K562 (cell line): ENCODE results near the gene RGL2. TPM values are rescaled to one million over a fixed set of nuclear protein-coding genes. Genes with fewer than 3 reads are reported as not detected.

ENCODE experiments used
- AFF1 ChIP-seq, 2 experiments: fragments of 450-650 bp; IDR thresholded peaks; 2 replicates each; pipeline ENCODE4 v1.6.1; 2018; ENCODE audit warnings: mild to moderate bottlenecking in 2 of 2, low read depth in 1 of 2; ENCODE audit not compliant: partially characterized antibody in 2 of 2
- ARID1B ChIP-seq: fragments of 450-650 bp; IDR thresholded peaks from 2 replicates; pipeline ENCODE4 v1.6.1; 2016; ENCODE audit warnings: antibody characterized with exemption, mild to moderate bottlenecking, inconsistent platforms
- BRF2 ChIP-seq: IDR thresholded peaks from 3 replicates; pipeline ENCODE4 v1.6.1; 2011; ENCODE audit warnings: borderline replicate concordance, mild to moderate bottlenecking; ENCODE audit not compliant: insufficient read length, insufficient read depth
- CHD4 ChIP-seq: fragments of 200-600 bp; sonication (generic); IDR thresholded peaks from 3 replicates; pipeline ENCODE4 v1.6.1; 2012; ENCODE audit warnings: low read depth, mild to moderate bottlenecking, mixed read lengths, low read length, inconsistent platforms; ENCODE audit not compliant: insufficient read depth, insufficient replicate concordance, poor library complexity, severe bottlenecking
- FOXK1 ChIP-seq: sonication (generic); formaldehyde crosslinking; IDR thresholded peaks from 2 replicates; pipeline ENCODE4 v1.8.0; 2022; ENCODE audit warnings: missing genetic modification reagents, mild to moderate bottlenecking, borderline replicate concordance
- GATA2 ChIP-seq: sonication (generic); formaldehyde crosslinking; IDR thresholded peaks from 2 replicates; pipeline ENCODE4 v1.4.0; 2020; ENCODE audit warnings: mild to moderate bottlenecking, missing genetic modification reagents
- HMG20B ChIP-seq: fragments of 250-450 bp; sonication (Bioruptor Pico); IDR thresholded peaks from 2 replicates; pipeline ENCODE4 v1.5.0; 2021; ENCODE audit warnings: mild to moderate bottlenecking
- NFIC ChIP-seq: fragments of 450-650 bp; IDR thresholded peaks from 2 replicates; pipeline ENCODE4 v1.6.1; 2017; ENCODE audit warnings: mild to moderate bottlenecking, inconsistent platforms
- NONO ChIP-seq, 2 experiments: fragments of 200-400 bp in 1 of 2; fragments of 450-650 bp in 1 of 2; formaldehyde crosslinking in 1 of 2; IDR thresholded peaks; 2 replicates each; pipeline ENCODE4 v1.6.1; 2017; ENCODE audit warnings: low read depth in 2 of 2, mild to moderate bottlenecking in 2 of 2, moderate library complexity in 2 of 2, low read length in 1 of 2
- NR1H2 ChIP-seq: sonication (generic); formaldehyde crosslinking; IDR thresholded peaks from 2 replicates; pipeline ENCODE4 v1.4.0; 2020; ENCODE audit warnings: mild to moderate bottlenecking, missing genetic modification reagents
- PHTF2 ChIP-seq: fragments of 250-450 bp; sonication (Bioruptor Pico); IDR thresholded peaks from 2 replicates; pipeline ENCODE4 v1.5.0; 2021; ENCODE audit warnings: mild to moderate bottlenecking
- RB1 ChIP-seq: fragments of 450-650 bp; IDR thresholded peaks from 2 replicates; pipeline ENCODE4 v1.6.1; 2017; ENCODE audit warnings: low read depth, mild to moderate bottlenecking
- RBFOX2 ChIP-seq: fragments of 200-400 bp; formaldehyde crosslinking; IDR thresholded peaks from 2 replicates; pipeline ENCODE4 v1.6.1; 2017; ENCODE audit warnings: low read depth, mild to moderate bottlenecking, low read length, moderate library complexity
- RFX5 ChIP-seq: IDR thresholded peaks from 2 replicates; pipeline ENCODE4 v1.6.1; 2011; ENCODE audit warnings: low read depth, mild to moderate bottlenecking, improper control_type of control experiment, low read length
- SMAD1 ChIP-seq: fragments of 150-350 bp; IDR thresholded peaks from 2 replicates; pipeline ENCODE4 v1.6.1; 2014; ENCODE audit warnings: low read length, low read depth; ENCODE audit not compliant: partially characterized antibody
- SMARCC2 ChIP-seq: fragments of 450-650 bp; IDR thresholded peaks from 2 replicates; pipeline ENCODE4 v1.6.1; 2017; ENCODE audit warnings: antibody characterized with exemption, moderate library complexity, mild to moderate bottlenecking, low read depth
- THAP7 ChIP-seq: fragments of 250-450 bp; sonication (Bioruptor Pico); IDR thresholded peaks from 2 replicates; pipeline ENCODE4 v1.5.0; 2021
- ZFPM2 ChIP-seq: fragments of 250-450 bp; sonication (Bioruptor Pico); IDR thresholded peaks from 2 replicates; pipeline ENCODE4 v1.5.1; 2022; ENCODE audit warnings: mild to moderate bottlenecking
- ZNF121 ChIP-seq: sonication (generic); formaldehyde crosslinking; conservative IDR thresholded peaks from 2 replicates; pipeline ENCODE4 v1.8.0; 2022; ENCODE audit warnings: missing genetic modification reagents
- ZNF408 ChIP-seq: fragments of 250-450 bp; sonication (Bioruptor Pico); IDR thresholded peaks from 2 replicates; pipeline ENCODE4 v1.4.0; 2020; ENCODE audit warnings: low read depth, mild to moderate bottlenecking, moderate library complexity
- ZNF436 ChIP-seq: fragments of 250-450, 450-650 bp; sonication (Bioruptor Pico); formaldehyde crosslinking; IDR thresholded peaks from 2 replicates; pipeline ENCODE4 v1.7.0; 2020; ENCODE audit warnings: mild to moderate bottlenecking
- polyA plus RNA-seq, 8 experiments: library from polyadenylated mRNA; depleted of rRNA in 4 of 8; stranded (reverse) in 5 of 8; unstranded in 3 of 8; fragments of >200 nt; fragmentation: Nextera tagmentation in 2 of 8; fragmentation: Illumina TruSeq in 1 of 8; extraction: Ambion mirVana in 2 of 8; extraction: Trizol in 1 of 8; gene quantifications; 2 replicates each; pipeline versions ENCODE4 v1.2.1 to v1.2.3, GENCODE V29; 2011 to 2014; ENCODE audit warnings: inconsistent platforms in 1 of 8, missing spikeins in 1 of 8
- total RNA-seq, 7 experiments: library from RNA; depleted of rRNA in 6 of 7; stranded (reverse); fragments of >200 nt in 6 of 7; fragmentation: Illumina TruSeq in 2 of 7; extraction: Trizol in 2 of 7; gene quantifications; 2 replicates each; pipeline versions ENCODE4 v1.2.1 to v1.2.3, GENCODE V29; 2011 to 2021; ENCODE audit warnings: low replicate concordance in 1 of 7

The RGL2 gene
- total and polyA plus RNA-seq, 9 of the 15 experiments (the other 6 are each of a cell fraction or from before 2014, with no cell fraction given): 1.8 to 57.1 (median 19.5) TPM

- TF ChIP-seq ARID1B (peak; percentile 62), CHD4 (no peak), NFIC (peak; percentile 74), RBFOX2 (peak; percentile 97), AFF1 (IDR thresholded peaks at IDR 0.05; ENCODE audit: low read depth in 1 of 2, partially characterized antibody in 2 of 2) (peak; percentile 49 to 68), RFX5 (no peak), FOXK1 (peak; percentile 17; the same call in 1 of the 2 replicates), GATA2 (CRISPR knock-in tag) (no peak), SMARCC2 (peak; percentile 16; the same call in 1 of the 2 replicates), SMAD1 (peak; percentile 93), THAP7 (CRISPR knock-in tag) (0 out of 2 replicates have a peak, but pooled peaks have one; percentile 22), ZFPM2 (CRISPR knock-in tag) (0 out of 2 replicates have a peak, but pooled peaks have one; percentile 62), PHTF2 (CRISPR knock-in tag) (peak; percentile 53; the same call in 1 of the 2 replicates), HMG20B (CRISPR knock-in tag) (peak; percentile 88), ZNF121 (CRISPR knock-in tag) (no peak), ZNF408 (CRISPR knock-in tag) (no peak), NR1H2 (CRISPR knock-in tag) (peak; percentile 75; the same call in 1 of the 2 replicates), BRF2 (no peak), ZNF436 (CRISPR knock-in tag) (0 out of 2 replicates have a peak, but pooled peaks have one; percentile 7), RB1 (peak; percentile 56), NONO (IDR thresholded peaks at IDR 0.05; ENCODE audit: low read depth in 2 of 2, low read length in 1 of 2) (peak in 1 of 2 experiments; percentile 18; a peak in 1 of 4 replicates)
Observed at GRCh38 chr6:33299237-33299944, 649 bp upstream of the RGL2 start (continued).
